Stimulated activated CD8-positive, alpha-beta memory T cell treated with anti-CD3 and anti-CD28 coated beads, Interleukin-4, amount 100 ng/mL, for 24 hours (primary cell): ENCODE results near the gene MEGF6.

Experiments
- DNase-seq: peaks from one replicate; pipeline ENCODE4 v3.0.0-alpha.2; 2020; ENCODE audit warnings: low read depth

The MEGF6 gene

DNA sequence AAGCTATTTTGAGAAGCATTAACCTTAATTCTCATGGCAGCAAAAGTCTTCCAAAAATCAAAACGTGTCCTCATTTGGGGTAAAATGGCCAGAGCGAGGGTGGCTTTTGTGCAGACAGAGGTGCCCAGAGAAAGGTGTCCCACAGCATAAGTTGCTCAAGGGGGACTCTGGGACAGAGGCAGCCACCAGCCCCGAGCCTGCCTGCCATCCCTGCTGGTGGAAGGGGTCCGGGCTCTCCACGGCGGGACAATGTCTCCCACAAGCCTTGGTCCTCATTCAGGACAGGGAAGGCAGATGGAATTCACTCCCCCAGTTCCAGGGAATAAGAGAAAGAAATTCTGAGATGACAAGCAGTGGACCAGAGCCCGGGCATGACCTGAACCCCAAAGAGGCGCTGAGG, 169.4 kb downstream of the MEGF6 start:
- no peak for DNase-seq

DNA sequence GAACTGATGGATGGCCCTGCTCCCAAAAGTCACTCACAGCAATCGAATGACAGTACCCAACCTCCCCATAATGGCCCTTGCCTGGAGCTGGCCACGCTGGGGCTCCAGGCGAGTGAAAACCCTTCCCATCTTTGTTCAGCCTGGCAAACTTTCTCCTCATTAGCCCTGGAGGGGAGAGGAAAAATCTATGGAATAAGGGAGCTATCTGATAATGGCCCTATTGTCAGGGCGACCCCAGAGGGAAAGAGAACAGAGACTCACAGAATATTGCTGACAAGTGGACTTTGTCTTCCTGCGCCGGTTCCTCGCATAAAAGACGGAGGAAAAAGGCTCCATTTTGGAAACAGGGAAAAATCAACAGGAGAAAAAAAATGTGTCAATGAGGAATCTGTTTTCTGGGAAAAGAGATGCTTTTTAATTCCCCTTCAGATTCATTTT, 169.9 kb downstream of the MEGF6 start:
- DNase-seq: no peak

DNA sequence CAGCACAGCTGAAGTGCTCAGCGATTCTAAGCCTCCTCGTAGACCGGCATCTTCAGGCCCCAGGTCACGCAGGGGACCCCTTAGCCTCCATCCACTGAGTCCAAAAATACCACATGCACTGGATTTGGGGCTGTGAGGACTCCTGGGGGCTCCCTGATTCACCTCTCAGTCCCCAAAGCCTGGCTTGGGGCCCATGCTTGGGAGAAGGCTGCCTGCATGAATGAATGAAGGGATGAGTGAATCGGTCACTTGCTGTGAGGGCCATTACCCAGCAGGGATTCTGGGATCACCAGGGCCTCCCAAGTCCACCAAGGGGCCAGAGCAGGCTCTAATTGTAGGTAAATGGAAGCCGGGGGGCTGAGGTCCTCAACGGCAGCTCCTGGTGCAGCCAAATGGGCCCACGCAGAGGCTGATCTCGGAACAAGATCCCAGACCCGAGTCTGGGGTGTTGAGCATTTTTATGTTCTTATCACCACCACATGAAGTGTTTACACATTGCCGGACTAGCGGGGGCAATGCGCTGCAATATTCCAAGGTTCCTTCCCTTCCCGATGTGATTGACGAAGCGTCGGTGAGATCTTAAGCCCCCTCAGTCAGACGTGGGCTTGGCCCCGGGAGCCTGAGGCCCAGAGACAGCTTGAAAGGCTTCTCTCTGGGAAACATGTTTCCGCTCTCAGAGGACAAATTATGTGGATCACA, 170.4 kb downstream of the MEGF6 start:
- no peak for DNase-seq

DNA sequence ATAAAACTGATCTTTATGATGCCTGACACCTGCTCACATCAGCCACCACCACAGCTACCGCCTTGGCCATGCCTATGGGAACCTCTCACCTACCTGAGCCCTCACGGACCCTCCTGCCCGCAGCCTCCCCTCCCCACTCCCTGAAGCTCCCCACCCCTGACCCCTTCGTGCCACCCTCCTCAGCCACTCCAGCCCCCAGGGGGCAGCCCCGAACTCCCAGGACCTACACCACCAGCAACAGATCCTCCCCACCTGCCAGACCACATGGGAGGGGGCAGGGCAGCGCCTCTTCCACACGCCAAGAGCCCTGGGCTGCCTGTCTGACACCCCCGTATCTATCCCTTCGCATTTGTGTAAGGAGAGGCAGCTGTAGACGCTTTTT, 171.0 kb downstream of the MEGF6 start:
- no peak for DNase-seq
